ENCODE data around the gene GRPEL1. TPM values are rescaled to one million over a fixed set of nuclear protein-coding genes. Genes with fewer than 3 reads are reported as not detected.

The GRPEL1 gene
- total and polyA plus RNA-seq, 2 of the 13 experiments (the other 11 are each of a cell fraction or from before 2014, with no cell fraction given): 32.3 to 141 TPM

DNA sequence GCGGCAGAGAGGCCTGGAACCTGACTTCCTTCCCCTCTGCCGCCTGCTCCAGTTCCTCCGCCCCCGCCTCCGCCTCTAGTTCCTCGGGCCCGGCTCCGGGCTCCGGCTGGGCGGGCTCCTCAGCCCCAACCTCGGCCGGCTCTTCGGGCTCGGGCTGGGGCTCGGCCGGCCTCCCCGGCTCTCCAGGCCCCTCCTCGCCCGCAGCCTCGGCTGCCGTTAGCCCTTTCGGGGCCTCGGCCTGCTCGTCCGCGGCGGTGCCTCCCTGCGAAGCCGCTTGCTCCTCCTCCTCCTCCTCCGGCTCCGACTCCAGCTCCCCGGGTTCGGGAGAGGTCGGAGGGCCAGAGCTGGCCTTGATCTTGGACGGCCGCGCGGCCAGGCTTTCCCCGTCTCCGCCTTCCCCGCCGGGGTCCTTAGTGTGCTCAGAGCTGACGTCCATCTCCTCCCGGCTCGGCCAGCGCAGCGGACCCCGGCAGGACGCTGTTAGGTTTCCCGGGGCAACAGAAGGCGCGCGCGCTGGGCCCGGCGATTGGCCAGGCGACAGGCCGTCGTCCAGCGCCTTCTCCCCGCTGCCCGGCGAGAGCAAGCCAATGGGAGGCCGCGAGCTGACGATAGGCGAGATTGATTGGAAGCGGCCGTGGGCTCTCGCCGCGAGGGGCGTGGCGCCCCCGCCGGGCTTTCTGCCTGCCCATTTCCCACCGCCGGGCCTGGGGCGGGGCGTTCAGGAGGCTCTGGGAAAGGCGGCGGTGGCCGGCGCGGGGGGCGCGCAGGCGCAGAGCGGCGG lies 25.2 kb downstream of the GRPEL1 start (continued):
- TF ChIP-seq, protein P1, sequence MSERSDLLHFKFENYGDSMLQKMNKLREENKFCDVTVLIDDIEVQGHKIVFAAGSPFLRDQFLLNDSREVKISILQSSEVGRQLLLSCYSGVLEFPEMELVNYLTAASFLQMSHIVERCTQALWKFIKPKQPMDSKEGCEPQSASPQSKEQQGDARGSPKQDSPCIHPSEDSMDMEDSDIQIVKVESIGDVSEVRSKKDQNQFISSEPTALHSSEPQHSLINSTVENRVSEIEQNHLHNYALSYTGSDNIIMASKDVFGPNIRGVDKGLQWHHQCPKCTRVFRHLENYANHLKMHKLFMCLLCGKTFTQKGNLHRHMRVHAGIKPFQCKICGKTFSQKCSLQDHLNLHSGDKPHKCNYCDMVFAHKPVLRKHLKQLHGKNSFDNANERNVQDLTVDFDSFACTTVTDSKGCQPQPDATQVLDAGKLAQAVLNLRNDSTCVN (CRISPR knock-in tag; IDR thresholded peaks at IDR 0.05; ENCODE audit: borderline replicate concordance): no peak
- TF ChIP-seq SMC3 (IDR thresholded peaks at IDR 0.05; ENCODE audit: low read length) (no peak), ZNF780A (CRISPR knock-in tag; IDR thresholded peaks at IDR 0.05) (no peak), ZNF563 (CRISPR knock-in tag; IDR thresholded peaks at IDR 0.05) (peak; percentile 70; the same call in 1 of the 2 replicates), MXI1 (IDR thresholded peaks at IDR 0.05; ENCODE audit: borderline replicate concordance, low read depth, low read length) (peak; percentile 94; the same call in 2 of the 3 replicates), ZFP36 (IDR thresholded peaks at IDR 0.05; ENCODE audit: borderline replicate concordance, low read depth, low read length, partially characterized antibody) (no peak), RXRB (CRISPR knock-in tag; IDR thresholded peaks at IDR 0.05; ENCODE audit: borderline replicate concordance) (no peak), ZNF530 (CRISPR knock-in tag; IDR thresholded peaks at IDR 0.05; ENCODE audit: low read depth) (no peak), HNRNPK (IDR thresholded peaks at IDR 0.05; ENCODE audit: low read depth, low read length, poor library complexity, severe bottlenecking) (no peak), ARNTL (CRISPR knock-in tag; IDR thresholded peaks at IDR 0.05) (no peak), MAFF (IDR thresholded peaks at IDR 0.05; ENCODE audit: low read depth, low read length) (no peak), CCAR2 (optimal IDR thresholded peaks at IDR 0.05; ENCODE audit: low read depth, low read length) (no peak), ARHGAP35 (CRISPR knock-in tag; IDR thresholded peaks at IDR 0.05; ENCODE audit: borderline replicate concordance) (no peak), ZNF33B (CRISPR knock-in tag; IDR thresholded peaks at IDR 0.05) (no peak), HDAC6 (IDR thresholded peaks at IDR 0.05; ENCODE audit: low read depth, low read length) (no peak), ARID2 (CRISPR knock-in tag; IDR thresholded peaks at IDR 0.05; ENCODE audit: borderline replicate concordance) (no peak), ZNF713 (CRISPR knock-in tag; IDR thresholded peaks at IDR 0.05) (no peak), GFI1 (CRISPR knock-in tag; IDR thresholded peaks at IDR 0.05; ENCODE audit: borderline replicate concordance) (no peak), ZNF616 (CRISPR knock-in tag; IDR thresholded peaks at IDR 0.05; ENCODE audit: low read depth) (no peak), ZNF292 (CRISPR knock-in tag; IDR thresholded peaks at IDR 0.05; ENCODE audit: borderline replicate concordance, low read depth) (no peak), ZNF570 (CRISPR knock-in tag; IDR thresholded peaks at IDR 0.05; ENCODE audit: borderline replicate concordance) (no peak), KDM1A (CRISPR knock-in tag; IDR thresholded peaks at IDR 0.05) (no peak)
- TF ChIP-seq, protein P2, sequence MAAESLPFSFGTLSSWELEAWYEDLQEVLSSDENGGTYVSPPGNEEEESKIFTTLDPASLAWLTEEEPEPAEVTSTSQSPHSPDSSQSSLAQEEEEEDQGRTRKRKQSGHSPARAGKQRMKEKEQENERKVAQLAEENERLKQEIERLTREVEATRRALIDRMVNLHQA (CRISPR knock-in tag; IDR thresholded peaks at IDR 0.05): no peak
- TF ChIP-seq, protein P3, sequence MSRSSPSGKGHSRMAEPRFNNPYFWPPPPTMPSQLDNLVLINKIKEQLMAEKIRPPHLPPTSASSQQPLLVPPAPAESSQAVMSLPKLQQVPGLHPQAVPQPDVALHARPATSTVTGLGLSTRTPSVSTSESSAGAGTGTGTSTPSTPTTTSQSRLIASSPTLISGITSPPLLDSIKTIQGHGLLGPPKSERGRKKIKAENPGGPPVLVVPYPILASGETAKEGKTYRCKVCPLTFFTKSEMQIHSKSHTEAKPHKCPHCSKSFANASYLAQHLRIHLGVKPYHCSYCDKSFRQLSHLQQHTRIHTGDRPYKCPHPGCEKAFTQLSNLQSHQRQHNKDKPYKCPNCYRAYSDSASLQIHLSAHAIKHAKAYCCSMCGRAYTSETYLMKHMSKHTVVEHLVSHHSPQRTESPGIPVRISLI (CRISPR knock-in tag; IDR thresholded peaks at IDR 0.05; ENCODE audit: borderline replicate concordance): no peak
- TF ChIP-seq, protein P4, sequence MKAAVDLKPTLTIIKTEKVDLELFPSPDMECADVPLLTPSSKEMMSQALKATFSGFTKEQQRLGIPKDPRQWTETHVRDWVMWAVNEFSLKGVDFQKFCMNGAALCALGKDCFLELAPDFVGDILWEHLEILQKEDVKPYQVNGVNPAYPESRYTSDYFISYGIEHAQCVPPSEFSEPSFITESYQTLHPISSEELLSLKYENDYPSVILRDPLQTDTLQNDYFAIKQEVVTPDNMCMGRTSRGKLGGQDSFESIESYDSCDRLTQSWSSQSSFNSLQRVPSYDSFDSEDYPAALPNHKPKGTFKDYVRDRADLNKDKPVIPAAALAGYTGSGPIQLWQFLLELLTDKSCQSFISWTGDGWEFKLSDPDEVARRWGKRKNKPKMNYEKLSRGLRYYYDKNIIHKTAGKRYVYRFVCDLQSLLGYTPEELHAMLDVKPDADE (CRISPR knock-in tag; IDR thresholded peaks at IDR 0.05): no peak

Measured in HepG2 (cell line).